Measurements from ENCODE around the gene LDAF1. TPM values are rescaled to one million over a fixed set of nuclear protein-coding genes. Genes with fewer than 3 reads are reported as not detected.

The LDAF1 gene
- total RNA-seq, 1 donor from 2014 or later = 133 TPM

DNA sequence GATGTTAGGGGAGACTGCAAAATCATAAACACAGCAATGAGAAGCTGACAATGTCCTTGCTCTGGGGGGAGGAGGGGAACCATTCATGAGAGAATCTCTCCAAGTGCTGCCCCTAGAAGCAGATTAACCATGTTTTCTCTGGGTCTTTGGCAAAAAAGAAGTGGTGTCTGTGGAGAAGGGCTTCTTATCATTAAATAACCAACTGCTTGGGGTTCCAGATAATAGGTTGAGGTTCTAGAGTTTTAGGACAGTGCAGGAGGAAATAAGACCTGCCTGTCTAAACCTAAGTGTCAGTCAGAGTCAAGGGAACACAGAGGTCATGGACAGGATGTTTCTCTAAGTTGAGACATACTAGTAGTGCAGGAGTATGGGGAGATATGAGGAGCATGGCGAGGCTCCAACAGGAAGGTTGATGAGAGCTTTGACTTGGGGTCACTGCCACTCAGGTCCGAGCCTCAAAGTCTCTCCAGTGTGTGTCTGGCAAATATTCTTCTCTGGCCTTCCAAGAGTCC lies 69.9 kb downstream of the LDAF1 start:
- Histone ChIP-seq H3K27me3 (ENCODE audit: low read depth) (peaks cover 13% of the 10 kb centered on the region), H3K4me1 (no peaks in the 10 kb centered on the region), H3K4me3 (no peak overlapping the region), H3K9me3 (replicated peaks) (no peaks in the 10 kb centered on the region), H3K27ac (replicated peaks) (no peak overlapping the region), H3K36me3 (no peaks in the 10 kb centered on the region)
- intact Hi-C loops (cut with micrococcal nuclease) = no loop called here
- TF ChIP-seq, protein P1, sequence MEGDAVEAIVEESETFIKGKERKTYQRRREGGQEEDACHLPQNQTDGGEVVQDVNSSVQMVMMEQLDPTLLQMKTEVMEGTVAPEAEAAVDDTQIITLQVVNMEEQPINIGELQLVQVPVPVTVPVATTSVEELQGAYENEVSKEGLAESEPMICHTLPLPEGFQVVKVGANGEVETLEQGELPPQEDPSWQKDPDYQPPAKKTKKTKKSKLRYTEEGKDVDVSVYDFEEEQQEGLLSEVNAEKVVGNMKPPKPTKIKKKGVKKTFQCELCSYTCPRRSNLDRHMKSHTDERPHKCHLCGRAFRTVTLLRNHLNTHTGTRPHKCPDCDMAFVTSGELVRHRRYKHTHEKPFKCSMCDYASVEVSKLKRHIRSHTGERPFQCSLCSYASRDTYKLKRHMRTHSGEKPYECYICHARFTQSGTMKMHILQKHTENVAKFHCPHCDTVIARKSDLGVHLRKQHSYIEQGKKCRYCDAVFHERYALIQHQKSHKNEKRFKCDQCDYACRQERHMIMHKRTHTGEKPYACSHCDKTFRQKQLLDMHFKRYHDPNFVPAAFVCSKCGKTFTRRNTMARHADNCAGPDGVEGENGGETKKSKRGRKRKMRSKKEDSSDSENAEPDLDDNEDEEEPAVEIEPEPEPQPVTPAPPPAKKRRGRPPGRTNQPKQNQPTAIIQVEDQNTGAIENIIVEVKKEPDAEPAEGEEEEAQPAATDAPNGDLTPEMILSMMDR (IDR thresholded peaks at IDR 0.05; ENCODE audit: borderline replicate concordance) = no peak
- DNase-seq = no peak

Other genes starting within 250 kb of the LDAF1 start
- gene DNAH3, start 7.8 kb upstream of the LDAF1 start, total RNA-seq = 1.8 TPM
- gene ZP2, start 52.9 kb downstream of the LDAF1 start, total RNA-seq = not detected
- gene ANKS4B, start 75.0 kb downstream of the LDAF1 start, total RNA-seq = not detected
- 147 TPM for gene CRYM, start 119.6 kb downstream of the LDAF1 start, total RNA-seq